Dendritic cell treated with granulocyte-macrophage colony-stimulating factor and Interleukin-4, amounts not matched to agents 40 ng/mL and 50 ng/mL, for 4 days (primary cell): Measurements from ENCODE around the gene CXCR5.

Source experiments
- H3K27ac Mint-ChIP-seq: one replicate; pipeline ENCODE4 v1.8.0; 2022; ENCODE audit warnings: mild to moderate bottlenecking, mixed read lengths
- H3K27me3 Mint-ChIP-seq: one replicate; pipeline ENCODE4 v1.8.0; 2022; ENCODE audit warnings: mild to moderate bottlenecking, mixed read lengths
- H3K36me3 Mint-ChIP-seq: one replicate; pipeline ENCODE4 v1.8.0; 2022; ENCODE audit warnings: low read depth, mixed read lengths
- H3K4me1 Mint-ChIP-seq: one replicate; pipeline ENCODE4 v1.8.0; 2022; ENCODE audit warnings: low read depth, mixed read lengths
- H3K4me3 Mint-ChIP-seq: one replicate; pipeline ENCODE4 v1.8.0; 2022; ENCODE audit warnings: mild to moderate bottlenecking, moderate library complexity, mixed read lengths
- H3K9me3 Mint-ChIP-seq: one replicate; pipeline ENCODE4 v1.8.0; 2022; ENCODE audit warnings: mixed read lengths
- intact Hi-C: fragments of 100-400 bp; cut with micrococcal nuclease; formaldehyde crosslinking; loops from one replicate; pipeline ENCODE4 v1.15.0; 2022

The CXCR5 gene

DNA sequence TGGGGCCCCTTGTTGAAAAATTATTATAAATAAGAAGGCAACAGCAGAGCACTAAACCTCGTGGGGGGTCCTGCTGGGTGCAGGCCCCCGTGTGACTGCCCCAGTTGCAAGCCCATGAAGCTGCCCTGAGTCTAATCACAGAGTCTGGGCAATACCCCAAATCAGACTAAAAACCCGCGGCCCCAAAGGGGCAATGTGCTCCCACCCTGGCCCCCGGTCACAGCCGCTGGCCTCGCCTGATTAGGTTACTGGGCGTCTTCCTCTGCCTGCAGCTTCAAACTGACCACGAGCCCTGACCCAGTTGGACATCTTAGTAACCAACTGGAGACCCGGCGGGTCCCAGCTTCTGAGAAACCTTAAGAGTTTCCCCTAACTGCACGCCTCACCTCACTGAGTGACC, 1.6 kb downstream of the CXCR5 start:
- intact Hi-C loops, result no loop called here
- Mint-ChIP-seq H3K27me3 (peaks cover 41% of the 10 kb centered on the region), H3K4me3 (no peak overlapping the region), H3K27ac (no peak overlapping the region), H3K36me3 (no peaks in the 10 kb centered on the region), H3K9me3 (no peaks in the 10 kb centered on the region), H3K4me1 (peaks cover 46% of the 10 kb centered on the region)

DNA sequence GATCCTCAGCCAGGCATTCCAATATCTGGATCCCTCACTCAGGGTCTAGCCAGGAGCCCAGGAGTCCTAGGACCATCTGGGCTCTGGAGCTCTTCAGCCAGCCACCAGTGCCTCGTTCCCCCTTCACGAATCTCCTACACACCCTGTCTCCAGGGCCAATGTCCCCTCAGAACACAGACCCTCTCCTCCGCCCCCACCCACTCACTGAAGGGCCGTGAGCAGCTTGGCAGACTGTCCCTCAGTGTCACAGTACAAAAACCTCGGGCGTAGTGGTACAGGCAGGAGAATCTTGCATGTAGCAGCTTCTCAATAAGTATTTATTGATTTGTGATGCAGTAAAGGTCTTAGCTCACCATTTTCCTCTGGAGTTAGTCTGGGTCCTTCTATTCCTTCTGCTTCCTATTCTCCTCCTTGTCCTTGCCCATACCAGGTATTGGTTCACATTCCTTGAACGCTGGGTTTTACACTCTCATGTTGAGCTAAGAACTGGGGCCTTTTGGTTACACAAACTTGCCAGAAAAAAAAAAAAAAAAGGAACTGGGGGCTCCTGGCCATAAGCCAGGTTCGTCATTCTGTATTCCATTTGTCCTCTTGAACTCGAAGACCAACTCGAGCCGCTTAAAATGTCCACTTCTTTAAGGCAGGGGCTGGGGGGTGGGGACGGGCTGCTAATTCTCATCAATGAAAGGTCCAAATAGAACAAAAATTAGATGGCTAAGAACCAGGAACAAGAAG, 2.3 kb downstream of the CXCR5 start:
- intact Hi-C loops, result no loop called here
- Mint-ChIP-seq H3K9me3 (no peaks in the 10 kb centered on the region), H3K27me3 (peaks cover 42% of the 10 kb centered on the region), H3K27ac (no peak overlapping the region), H3K4me1 (peaks cover 46% of the 10 kb centered on the region), H3K4me3 (no peak overlapping the region), H3K36me3 (no peaks in the 10 kb centered on the region)

DNA sequence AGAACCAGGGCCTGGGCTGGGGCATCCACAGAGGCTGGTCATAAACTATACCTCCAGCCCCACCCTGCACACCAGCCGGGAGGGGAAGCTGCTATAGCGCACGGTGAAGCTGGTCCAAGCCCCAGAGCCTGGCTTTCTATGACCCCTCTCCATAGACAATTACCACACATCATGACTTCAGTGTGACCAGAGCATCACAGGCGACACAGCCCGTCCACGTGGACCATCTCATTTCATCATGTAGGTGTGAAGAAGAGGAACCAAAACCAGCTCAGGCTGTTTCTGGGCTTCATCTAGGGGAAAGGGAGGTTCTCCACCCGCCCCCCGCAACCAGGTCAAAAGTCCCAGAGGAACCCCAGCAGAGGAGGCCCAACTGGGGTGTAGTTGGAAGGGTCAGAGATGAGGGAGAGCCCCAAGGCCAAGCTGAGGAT, 3.0 kb downstream of the CXCR5 start:
- Mint-ChIP-seq H3K9me3 (no peaks in the 10 kb centered on the region), H3K4me1 (peaks cover 41% of the 10 kb centered on the region), H3K27me3 (peaks cover 39% of the 10 kb centered on the region), H3K36me3 (no peaks in the 10 kb centered on the region), H3K4me3 (no peak overlapping the region), H3K27ac (no peak overlapping the region)
- intact Hi-C loops, result no loop called here

DNA sequence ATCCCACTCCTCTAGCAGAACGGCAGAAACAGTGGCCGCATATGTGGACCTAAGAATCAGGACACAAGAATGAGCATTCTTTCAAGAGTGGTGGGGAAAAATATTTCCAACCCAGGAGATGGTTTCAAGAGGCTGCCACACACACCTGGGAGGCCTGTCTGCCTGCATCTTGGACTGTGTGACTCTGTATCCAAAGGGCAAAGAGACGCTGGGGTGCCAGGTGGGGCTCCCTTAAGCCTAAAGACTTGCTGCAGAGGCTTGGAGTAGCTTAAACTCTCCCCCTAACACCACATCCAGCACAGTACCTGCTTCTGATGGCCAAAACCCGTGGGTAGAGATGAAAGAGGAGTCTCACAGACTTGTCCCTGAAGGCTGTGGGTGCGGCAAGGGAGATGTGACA, 3.5 kb downstream of the CXCR5 start:
- Mint-ChIP-seq H3K4me1 (peaks cover 39% of the 10 kb centered on the region), H3K27me3 (peaks cover 38% of the 10 kb centered on the region), H3K27ac (no peak overlapping the region), H3K9me3 (no peaks in the 10 kb centered on the region), H3K4me3 (no peak overlapping the region), H3K36me3 (no peaks in the 10 kb centered on the region)
- intact Hi-C loops, result no loop called here

DNA sequence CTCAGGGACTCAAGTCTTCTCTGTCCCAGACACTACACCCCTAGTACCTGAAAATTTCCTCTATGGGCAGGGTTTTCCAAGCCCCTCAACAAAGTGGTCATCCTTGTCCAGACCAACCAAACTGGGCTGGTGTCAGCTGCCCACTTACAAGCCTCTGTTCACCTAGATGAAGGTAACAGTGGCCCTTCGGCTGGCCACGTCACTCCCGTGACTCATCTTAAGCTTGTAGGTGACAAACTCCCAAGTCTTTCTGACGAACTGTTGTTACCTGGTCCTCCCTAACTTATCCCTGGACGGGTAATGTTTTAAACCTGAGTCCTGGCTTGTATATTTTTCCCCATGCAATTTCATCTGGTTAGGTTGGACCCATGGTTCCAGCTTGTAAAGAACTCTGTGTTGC, 4.7 kb downstream of the CXCR5 start:
- Mint-ChIP-seq H3K27me3 (peaks cover 36% of the 10 kb centered on the region), H3K9me3 (no peaks in the 10 kb centered on the region), H3K27ac (no peak overlapping the region), H3K4me3 (no peak overlapping the region), H3K4me1 (peaks cover 27% of the 10 kb centered on the region), H3K36me3 (no peaks in the 10 kb centered on the region)
- intact Hi-C loops, result no loop called here

DNA sequence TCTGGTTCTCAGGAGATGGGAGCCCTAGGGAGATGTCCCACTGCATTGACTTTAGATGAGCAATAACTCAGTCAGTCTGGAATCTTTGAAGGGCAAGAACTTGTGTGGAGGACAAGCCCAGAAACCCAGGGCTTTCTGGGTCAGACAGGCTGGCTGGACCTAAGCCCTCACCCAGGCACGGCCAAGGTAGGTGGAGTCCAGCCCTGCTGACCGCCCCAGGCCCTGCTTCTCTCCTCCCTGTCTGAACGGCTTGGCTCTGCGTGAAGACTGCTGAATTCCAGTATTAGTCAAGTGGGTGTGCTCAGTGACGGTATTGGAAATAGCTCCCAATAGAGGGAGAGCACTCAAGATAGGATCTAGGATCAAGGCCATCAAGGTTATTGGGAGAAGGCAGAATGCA, 6.1 kb downstream of the CXCR5 start:
- Mint-ChIP-seq H3K36me3 (no peaks in the 10 kb centered on the region), H3K27ac (no peak overlapping the region), H3K9me3 (no peaks in the 10 kb centered on the region), H3K27me3 (peaks cover 42% of the 10 kb centered on the region), H3K4me3 (no peak overlapping the region), H3K4me1 (peaks cover 25% of the 10 kb centered on the region)
- intact Hi-C loops, result no loop called here

DNA sequence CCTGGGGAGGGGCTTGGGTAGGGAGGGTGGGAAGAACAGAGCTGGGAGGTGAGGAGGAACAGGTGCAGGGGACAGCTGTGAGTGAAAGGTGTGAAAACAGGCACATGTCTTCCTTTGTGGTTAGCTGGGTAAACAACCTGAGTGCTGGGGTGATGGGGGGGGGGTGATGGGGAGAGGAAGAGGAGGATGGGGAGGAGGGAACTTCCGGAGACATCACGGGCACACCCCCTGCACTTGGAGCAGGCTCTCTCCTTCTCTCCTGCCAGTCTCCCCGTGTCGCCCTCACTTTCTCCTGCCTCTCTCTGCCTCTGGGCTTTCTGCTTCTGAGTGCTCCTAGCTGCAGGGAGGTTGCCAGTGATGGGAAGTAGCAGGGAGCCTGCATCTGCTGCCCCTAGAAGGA, 8.8 kb downstream of the CXCR5 start:
- Mint-ChIP-seq H3K27me3 (peaks cover 37% of the 10 kb centered on the region), H3K36me3 (no peaks in the 10 kb centered on the region), H3K4me3 (no peak overlapping the region), H3K27ac (no peak overlapping the region), H3K4me1 (peaks cover 17% of the 10 kb centered on the region), H3K9me3 (no peaks in the 10 kb centered on the region)
- intact Hi-C loops, result no loop called here

DNA sequence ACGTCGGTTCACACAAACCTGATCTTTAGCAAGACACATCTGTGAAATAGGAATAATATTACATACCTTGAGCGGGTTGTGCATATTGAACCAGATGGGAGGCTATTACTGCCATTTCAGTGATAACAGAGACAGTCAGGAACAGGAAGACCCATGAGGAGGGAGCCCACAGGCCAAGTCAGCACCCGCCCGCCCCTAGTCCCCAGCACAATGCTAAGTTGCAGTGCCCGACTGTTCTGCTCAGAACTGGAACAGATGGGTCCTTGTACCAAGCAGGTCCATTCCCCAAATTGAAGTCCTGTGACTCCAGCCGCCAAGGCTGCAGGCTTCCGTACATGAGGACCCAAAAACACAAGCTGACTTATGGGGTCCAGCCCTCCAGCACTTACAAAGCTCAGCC, 9.3 kb downstream of the CXCR5 start:
- intact Hi-C loops, result no loop called here
- H3K27me3 Mint-ChIP-seq, result peaks cover 33% of the 10 kb centered on the region
- no peaks in the 10 kb centered on the region for H3K9me3 Mint-ChIP-seq
- H3K4me3 Mint-ChIP-seq, result no peak overlapping the region
- H3K4me1 Mint-ChIP-seq, result peaks cover 17% of the 10 kb centered on the region
- no peaks in the 10 kb centered on the region for H3K36me3 Mint-ChIP-seq
- no peak overlapping the region for H3K27ac Mint-ChIP-seq

DNA sequence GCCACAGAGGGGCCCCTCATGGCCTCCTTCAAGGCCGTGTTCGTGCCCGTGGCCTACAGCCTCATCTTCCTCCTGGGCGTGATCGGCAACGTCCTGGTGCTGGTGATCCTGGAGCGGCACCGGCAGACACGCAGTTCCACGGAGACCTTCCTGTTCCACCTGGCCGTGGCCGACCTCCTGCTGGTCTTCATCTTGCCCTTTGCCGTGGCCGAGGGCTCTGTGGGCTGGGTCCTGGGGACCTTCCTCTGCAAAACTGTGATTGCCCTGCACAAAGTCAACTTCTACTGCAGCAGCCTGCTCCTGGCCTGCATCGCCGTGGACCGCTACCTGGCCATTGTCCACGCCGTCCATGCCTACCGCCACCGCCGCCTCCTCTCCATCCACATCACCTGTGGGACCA, 10.0 kb downstream of the CXCR5 start:
- Mint-ChIP-seq H3K9me3 (no peaks in the 10 kb centered on the region), H3K4me1 (peaks cover 16% of the 10 kb centered on the region), H3K27ac (no peak overlapping the region), H3K36me3 (peaks cover 4% of the 10 kb centered on the region), H3K27me3 (peaks cover 29% of the 10 kb centered on the region), H3K4me3 (no peak overlapping the region)
- intact Hi-C loops, result no loop called here

DNA sequence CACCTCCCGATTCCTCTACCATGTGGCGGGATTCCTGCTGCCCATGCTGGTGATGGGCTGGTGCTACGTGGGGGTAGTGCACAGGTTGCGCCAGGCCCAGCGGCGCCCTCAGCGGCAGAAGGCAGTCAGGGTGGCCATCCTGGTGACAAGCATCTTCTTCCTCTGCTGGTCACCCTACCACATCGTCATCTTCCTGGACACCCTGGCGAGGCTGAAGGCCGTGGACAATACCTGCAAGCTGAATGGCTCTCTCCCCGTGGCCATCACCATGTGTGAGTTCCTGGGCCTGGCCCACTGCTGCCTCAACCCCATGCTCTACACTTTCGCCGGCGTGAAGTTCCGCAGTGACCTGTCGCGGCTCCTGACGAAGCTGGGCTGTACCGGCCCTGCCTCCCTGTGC, 10.5 kb downstream of the CXCR5 start:
- H3K9me3 Mint-ChIP-seq, result no peaks in the 10 kb centered on the region
- H3K4me3 Mint-ChIP-seq, result no peak overlapping the region
- H3K4me1 Mint-ChIP-seq, result peaks cover 16% of the 10 kb centered on the region
- no peak overlapping the region for H3K27ac Mint-ChIP-seq
- peaks cover 27% of the 10 kb centered on the region for H3K27me3 Mint-ChIP-seq
- intact Hi-C loops, result no loop called here
- peaks cover 9% of the 10 kb centered on the region for H3K36me3 Mint-ChIP-seq

DNA sequence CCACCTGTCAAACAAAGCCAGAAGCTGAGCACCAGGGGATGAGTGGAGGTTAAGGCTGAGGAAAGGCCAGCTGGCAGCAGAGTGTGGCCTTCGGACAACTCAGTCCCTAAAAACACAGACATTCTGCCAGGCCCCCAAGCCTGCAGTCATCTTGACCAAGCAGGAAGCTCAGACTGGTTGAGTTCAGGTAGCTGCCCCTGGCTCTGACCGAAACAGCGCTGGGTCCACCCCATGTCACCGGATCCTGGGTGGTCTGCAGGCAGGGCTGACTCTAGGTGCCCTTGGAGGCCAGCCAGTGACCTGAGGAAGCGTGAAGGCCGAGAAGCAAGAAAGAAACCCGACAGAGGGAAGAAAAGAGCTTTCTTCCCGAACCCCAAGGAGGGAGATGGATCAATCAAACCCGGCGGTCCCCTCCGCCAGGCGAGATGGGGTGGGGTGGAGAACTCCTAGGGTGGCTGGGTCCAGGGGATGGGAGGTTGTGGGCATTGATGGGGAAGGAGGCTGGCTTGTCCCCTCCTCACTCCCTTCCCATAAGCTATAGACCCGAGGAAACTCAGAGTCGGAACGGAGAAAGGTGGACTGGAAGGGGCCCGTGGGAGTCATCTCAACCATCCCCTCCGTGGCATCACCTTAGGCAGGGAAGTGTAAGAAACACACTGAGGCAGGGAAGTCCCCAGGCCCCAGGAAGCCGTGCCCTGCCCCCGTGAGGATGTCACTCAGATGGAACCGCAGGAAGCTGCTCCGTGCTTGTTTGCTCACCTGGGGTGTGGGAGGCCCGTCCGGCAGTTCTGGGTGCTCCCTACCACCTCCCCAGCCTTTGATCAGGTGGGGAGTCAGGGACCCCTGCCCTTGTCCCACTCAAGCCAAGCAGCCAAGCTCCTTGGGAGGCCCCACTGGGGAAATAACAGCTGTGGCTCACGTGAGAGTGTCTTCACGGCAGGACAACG, 11.7 kb downstream of the CXCR5 start:
- Mint-ChIP-seq H3K4me1 (peaks cover 16% of the 10 kb centered on the region), H3K4me3 (no peak overlapping the region), H3K27me3 (peaks cover 24% of the 10 kb centered on the region), H3K27ac (no peak overlapping the region), H3K9me3 (no peaks in the 10 kb centered on the region), H3K36me3 (peaks cover 21% of the 10 kb centered on the region)
- intact Hi-C loops, result no loop called here

DNA sequence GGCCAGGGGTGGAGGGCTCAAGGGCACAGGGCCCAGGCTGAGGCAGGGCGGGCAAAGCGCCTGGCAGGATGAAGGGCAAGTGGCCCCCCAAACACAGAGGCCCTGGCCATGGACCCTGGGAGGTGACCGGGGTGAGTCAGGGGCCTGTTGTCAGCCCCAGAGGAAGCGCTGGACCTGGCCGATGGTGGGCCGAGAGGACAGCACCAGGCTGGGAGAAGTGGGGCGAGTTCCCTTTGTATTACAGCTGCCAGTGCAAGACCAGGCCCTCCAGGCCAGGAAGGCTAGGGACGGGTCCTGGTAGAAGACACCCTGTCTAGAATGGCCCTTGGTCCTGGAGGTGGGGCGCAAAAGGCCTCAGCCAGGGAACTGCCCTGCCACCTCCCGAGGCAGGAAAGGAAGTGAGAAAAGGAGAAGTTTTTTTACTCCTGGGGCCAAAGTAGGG, 12.8 kb downstream of the CXCR5 start:
- H3K27ac Mint-ChIP-seq, result no peak overlapping the region
- no peaks in the 10 kb centered on the region for H3K9me3 Mint-ChIP-seq
- no peak overlapping the region for H3K4me3 Mint-ChIP-seq
- intact Hi-C loops, result no loop called here
- peaks cover 32% of the 10 kb centered on the region for H3K36me3 Mint-ChIP-seq
- H3K27me3 Mint-ChIP-seq, result peaks cover 24% of the 10 kb centered on the region
- peaks cover 16% of the 10 kb centered on the region for H3K4me1 Mint-ChIP-seq

DNA sequence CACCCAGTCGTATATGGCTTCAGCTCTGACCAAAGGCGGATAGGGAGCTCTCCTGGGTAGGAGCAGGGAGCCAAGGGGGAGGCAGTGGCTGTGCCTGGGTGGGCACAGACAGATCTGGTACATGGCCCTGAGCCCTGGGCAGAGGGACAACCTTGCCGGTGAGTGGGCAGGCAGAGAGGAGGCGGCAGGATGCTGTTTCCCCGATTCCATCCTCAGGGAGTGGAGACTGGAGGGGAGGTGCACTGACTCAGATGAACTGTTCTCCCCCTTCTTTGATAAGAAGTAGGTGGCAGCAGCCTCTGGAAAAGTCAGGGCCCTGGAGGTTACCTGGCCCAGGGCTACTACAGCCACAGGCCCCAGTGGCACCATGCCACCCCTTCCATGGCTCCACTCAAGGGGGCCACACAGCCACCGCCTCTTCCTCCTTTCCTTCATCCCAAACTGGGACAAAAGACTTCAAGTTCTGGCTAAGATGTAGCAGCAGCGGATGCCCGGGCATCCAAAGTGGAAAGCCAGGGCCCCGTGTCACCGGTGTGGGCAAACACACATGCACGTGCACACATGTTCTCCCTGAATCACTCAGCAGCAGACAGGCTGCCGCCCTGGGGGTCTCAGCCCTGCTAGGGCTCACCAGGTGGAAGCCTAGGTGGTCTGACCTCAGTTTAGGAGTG, 13.4 kb downstream of the CXCR5 start:
- Mint-ChIP-seq H3K9me3 (no peaks in the 10 kb centered on the region), H3K4me1 (peaks cover 16% of the 10 kb centered on the region), H3K27me3 (peaks cover 24% of the 10 kb centered on the region), H3K27ac (no peak overlapping the region), H3K4me3 (no peak overlapping the region), H3K36me3 (peaks cover 38% of the 10 kb centered on the region)
- intact Hi-C loops, result no loop called here

DNA sequence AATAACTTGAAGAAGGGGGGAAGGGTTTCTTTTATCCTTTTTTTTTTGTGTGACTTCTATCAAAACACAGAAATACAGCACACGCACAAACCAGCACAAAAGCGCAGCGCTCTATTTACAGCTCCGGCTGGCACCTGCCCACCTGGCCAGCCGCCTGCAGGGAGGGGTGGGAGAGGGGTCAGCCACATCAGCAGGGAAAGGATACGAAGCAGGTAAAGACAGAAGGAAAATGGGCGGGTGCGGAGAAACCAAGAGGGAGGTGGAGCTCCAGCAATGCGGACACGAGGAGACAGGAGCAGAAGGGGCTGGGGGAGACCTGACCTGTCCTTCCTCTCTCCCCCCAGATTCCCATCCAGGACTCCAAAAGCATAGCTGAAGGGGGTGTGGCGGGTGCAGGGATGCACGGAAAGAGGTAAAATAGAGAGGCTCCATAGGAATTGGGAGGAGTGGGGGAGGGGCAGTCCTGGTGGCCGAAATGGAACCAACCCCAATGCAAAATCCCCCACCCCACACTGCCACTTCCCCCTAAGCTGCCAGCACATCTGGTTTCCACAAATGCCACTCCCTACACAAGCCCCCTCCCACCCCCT, 14.1 kb downstream of the CXCR5 start:
- intact Hi-C loops, result no loop called here
- Mint-ChIP-seq H3K4me1 (peaks cover 16% of the 10 kb centered on the region), H3K27me3 (peaks cover 20% of the 10 kb centered on the region), H3K4me3 (no peak overlapping the region), H3K9me3 (no peaks in the 10 kb centered on the region), H3K36me3 (peaks cover 45% of the 10 kb centered on the region), H3K27ac (no peak overlapping the region)
